ENCODE results near the gene PVALB.

The PVALB gene

DNA sequence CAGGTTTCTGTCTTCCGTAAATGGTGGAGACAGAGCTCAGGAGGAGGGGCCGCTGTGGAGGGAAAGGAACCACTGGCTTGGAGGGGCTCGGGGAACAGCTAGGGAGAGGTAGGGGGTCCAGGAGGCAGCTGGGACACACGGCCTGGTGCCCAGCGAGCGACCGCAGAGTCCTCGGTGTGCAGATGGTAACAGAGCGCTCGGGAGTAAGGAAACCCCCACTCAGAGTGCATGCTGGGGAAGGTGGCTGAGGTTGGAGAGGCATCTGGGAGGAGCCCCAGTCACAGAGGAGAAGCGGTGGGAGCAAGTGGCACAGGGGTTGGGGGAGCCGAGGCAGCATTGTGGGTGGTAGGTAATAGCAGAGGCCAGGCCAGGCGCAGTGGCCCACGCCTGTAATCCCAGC, 33.2 kb upstream of the PVALB start:
- CTCF ChIA-PET, result interaction anchor here (1.0 kb wide), 1 partner anchor 9 kb away, joined by 3 read pairs; no protein-coding TSS in a partner anchor
- POLR2A ChIA-PET, result no interaction called here
- DNase-seq (ENCODE audit: extremely low spot score), result no peak
- TF ChIP-seq, protein P1, sequence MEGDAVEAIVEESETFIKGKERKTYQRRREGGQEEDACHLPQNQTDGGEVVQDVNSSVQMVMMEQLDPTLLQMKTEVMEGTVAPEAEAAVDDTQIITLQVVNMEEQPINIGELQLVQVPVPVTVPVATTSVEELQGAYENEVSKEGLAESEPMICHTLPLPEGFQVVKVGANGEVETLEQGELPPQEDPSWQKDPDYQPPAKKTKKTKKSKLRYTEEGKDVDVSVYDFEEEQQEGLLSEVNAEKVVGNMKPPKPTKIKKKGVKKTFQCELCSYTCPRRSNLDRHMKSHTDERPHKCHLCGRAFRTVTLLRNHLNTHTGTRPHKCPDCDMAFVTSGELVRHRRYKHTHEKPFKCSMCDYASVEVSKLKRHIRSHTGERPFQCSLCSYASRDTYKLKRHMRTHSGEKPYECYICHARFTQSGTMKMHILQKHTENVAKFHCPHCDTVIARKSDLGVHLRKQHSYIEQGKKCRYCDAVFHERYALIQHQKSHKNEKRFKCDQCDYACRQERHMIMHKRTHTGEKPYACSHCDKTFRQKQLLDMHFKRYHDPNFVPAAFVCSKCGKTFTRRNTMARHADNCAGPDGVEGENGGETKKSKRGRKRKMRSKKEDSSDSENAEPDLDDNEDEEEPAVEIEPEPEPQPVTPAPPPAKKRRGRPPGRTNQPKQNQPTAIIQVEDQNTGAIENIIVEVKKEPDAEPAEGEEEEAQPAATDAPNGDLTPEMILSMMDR (IDR thresholded peaks at IDR 0.05; ENCODE audit: control extremely low read depth, extremely low read depth, low read depth, missing control alignments), result no peak

DNA sequence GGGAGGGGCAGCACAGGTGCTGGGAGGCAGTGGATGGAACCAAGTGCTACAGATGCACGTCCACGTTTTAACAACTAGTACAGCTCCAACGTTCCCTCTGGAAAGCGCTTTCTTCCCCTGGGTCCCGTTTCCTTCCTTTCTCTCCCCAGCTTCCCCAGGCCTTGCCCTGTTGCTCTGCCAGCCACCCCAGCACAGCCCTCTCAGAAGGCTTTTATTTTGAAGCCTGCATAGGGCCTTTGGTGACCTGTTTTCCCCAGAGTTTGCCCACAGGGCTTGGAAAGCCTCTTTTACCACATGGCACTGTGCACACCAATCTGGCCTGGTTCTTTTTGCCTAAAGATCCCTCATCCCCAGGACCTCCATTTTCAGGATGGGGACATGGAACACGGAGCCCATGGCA, 30.1 kb upstream of the PVALB start:
- TF ChIP-seq, protein P1 (IDR thresholded peaks at IDR 0.05; ENCODE audit: control extremely low read depth, extremely low read depth, low read depth, missing control alignments), result no peak
- no peak for DNase-seq (ENCODE audit: extremely low spot score)
- CTCF ChIA-PET, result interaction anchor here (1.9 to 3.7 kb wide), 2 partner anchors 10 to 13 kb away, joined by 5 to 35 read pairs; no protein-coding TSS in a partner anchor
- POLR2A ChIA-PET, result no interaction called here

DNA sequence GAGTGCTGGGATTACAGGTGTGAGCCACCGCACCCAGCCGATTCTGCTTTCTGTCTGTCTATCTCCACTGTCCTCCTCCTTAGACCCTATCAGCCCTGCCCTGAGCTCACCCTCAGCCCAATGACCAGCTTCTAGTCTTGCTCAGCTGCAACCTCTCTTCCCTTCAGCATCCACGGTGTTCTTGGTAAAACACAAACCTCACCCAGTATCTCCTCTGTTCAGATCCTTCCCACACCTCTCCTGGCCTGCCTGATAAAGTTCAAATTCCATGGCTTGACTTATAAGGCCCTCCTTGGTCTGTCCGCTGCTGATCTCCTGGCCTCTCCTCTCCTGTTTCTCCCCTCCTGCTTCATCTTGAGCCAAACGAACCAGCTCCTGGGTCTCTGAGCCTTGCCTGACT, 29.4 kb upstream of the PVALB start:
- ChIA-PET CTCF (interaction anchor here (3.7 kb wide), 1 partner anchor 11 kb away, joined by 35 read pairs; no protein-coding TSS in a partner anchor), POLR2A (no interaction called here)
- TF ChIP-seq, protein P1 (IDR thresholded peaks at IDR 0.05; ENCODE audit: control extremely low read depth, extremely low read depth, low read depth, missing control alignments), result no peak

DNA sequence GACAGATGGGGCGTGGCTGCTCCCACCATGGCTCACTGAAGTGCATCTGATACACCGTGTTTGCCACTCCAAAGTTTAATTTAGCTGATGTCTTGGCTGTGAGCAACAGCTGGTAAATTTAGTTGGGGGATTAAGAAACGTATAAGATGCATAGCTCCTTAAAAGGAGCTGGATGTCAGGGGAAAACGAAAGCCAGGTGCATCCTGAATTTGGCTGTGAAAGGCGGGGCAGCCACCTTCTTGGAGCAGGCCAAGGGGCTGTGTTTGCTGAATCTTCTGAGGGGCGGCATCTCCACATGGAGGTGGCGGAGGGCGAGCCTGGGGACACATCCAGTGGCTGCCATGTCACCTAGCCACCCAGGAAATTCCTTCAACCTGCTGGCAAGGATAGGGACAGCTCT, 23.3 kb upstream of the PVALB start:
- ChIA-PET POLR2A (no interaction called here), CTCF (interaction anchor here (1.0 to 2.6 kb wide), 5 partner anchors 13 to 37 kb away, joined by 3 to 8 read pairs (median 5); no protein-coding TSS in a partner anchor)
- DNase-seq (ENCODE audit: extremely low spot score), result no peak
- TF ChIP-seq, protein P1 (IDR thresholded peaks at IDR 0.05; ENCODE audit: control extremely low read depth, extremely low read depth, low read depth, missing control alignments), result no peak

More for the DNA sequence above, 29.4 kb upstream of the PVALB start:
- DNase-seq (ENCODE audit: extremely low spot score), result no peak

DNA sequence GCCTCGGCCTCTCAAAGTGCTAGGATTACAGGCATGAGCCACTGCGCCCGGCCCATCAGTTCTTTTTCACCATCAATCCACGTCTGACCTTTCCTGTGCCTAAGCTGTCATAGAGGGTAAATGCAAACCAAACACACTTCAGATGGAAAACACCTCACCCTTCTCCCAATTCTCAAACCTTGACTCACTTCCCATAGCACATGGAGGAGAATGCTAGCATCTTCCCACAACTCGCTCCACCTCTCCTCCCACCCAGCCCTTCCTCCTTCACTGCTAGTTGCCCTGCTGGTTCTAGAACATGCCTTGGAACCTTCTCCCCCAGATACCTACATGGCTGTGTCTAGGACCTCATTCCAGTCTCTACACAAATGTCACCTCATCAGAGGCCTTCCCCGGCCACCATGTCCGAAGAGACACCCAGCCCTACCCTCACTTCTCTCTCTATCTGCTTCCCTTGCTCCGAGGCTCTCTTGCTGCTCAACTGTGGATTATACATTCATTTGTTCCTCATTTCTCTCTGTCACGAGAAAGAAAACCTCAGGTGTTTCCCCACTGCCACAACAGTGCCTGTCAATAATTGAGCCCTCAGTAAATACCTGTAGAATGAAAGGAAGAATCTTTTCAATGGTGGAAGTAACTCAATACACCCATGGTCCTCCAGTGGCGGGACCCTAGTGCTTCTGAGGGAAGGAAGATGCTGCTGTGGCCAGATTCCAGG, 22.7 kb upstream of the PVALB start:
- no peak for DNase-seq (ENCODE audit: extremely low spot score)
- TF ChIP-seq, protein P1 (IDR thresholded peaks at IDR 0.05; ENCODE audit: control extremely low read depth, extremely low read depth, low read depth, missing control alignments), result no peak
- CTCF ChIA-PET, result interaction anchor here (1.0 to 2.6 kb wide), 5 partner anchors 14 to 37 kb away, joined by 3 to 8 read pairs (median 5); no protein-coding TSS in a partner anchor

DNA sequence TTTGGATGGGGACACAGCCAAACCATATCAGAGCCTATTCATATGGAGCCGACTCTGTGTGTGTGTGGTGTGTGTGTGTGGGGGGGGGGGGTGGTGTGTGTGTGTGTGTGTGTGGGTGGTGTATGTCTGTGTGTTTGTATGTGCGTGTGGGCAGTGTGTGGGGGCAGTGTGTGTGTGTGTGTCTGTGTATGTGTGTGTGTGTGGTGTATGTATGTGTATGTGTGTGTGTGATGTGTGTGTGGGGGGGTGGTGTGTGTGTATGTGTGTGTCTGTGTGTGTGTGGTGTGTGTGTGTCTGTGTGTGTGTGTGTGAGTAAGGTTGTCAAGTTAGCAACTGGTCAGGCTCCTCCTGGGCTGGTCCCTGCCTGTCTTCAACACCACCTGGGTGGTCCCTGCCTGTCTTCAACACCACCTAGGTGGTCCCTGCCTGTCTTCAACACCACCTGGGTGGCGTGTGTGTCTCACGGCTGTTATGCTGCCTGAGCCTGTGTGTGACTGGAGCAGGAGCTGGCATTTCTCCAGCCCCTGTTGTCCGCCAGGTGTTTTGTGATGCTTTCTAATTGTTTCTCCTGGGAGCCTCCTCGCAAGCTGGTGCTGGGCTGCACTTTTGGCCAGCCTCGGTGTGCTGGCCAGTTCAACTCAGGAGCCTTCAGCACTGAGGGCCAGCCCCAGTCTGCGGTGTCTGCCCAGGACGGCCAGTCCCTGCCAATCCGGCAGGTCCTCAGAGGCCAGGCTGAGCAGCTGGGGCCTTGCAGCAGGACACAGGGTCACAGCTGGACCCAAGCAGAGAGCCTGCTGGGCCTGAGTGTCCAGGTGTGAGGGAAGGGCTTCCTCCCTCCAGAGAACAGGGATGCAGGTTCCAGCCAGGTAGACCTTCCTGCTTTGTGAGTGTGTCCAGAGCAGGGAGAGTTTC, 21.5 kb upstream of the PVALB start:
- no peak for DNase-seq (ENCODE audit: extremely low spot score)
- CTCF ChIA-PET, result no interaction called here
- POLR2A ChIA-PET, result no interaction called here
- TF ChIP-seq, protein P1 (IDR thresholded peaks at IDR 0.05; ENCODE audit: control extremely low read depth, extremely low read depth, low read depth, missing control alignments), result no peak

More for the DNA sequence above, 22.7 kb upstream of the PVALB start:
- POLR2A ChIA-PET, result interaction anchor here (0.5 kb wide), 1 partner anchor 141 kb away, joined by 3 read pairs; no protein-coding TSS in a partner anchor

Measured in GM10248 (cell line).